ENCODE data around the gene RBKS. TPM values are rescaled to one million over a fixed set of nuclear protein-coding genes. Genes with fewer than 3 reads are reported as not detected.

RBKS gene
- total and polyA plus RNA-seq, 2 of the 13 experiments (the other 11 are each of a cell fraction or from before 2014, with no cell fraction given): 7.7 to 8.3 TPM

DNA sequence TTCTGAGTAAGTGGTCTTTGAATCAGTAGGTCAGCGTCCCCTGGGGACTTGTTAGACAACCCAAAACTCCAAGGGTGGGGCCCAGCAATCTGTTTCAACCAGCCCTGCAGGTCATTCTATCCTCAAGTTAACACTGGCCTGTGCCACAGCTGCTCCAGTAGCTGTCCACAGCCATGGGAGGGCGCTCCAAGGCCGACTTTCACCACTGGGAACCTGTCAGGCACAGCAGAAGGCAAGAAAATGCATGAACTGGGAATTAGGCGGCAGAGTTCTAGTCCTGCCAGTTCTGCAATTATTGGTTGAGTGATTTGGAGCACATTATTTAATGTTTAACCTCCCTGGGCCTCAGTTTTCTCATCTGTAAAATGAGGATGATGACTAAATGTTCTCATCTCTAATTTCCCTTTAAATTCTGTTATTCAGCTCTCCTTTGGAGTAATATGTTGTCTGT lies 136.0 kb downstream of the RBKS start (continued):
- TF ChIP-seq, protein P1, sequence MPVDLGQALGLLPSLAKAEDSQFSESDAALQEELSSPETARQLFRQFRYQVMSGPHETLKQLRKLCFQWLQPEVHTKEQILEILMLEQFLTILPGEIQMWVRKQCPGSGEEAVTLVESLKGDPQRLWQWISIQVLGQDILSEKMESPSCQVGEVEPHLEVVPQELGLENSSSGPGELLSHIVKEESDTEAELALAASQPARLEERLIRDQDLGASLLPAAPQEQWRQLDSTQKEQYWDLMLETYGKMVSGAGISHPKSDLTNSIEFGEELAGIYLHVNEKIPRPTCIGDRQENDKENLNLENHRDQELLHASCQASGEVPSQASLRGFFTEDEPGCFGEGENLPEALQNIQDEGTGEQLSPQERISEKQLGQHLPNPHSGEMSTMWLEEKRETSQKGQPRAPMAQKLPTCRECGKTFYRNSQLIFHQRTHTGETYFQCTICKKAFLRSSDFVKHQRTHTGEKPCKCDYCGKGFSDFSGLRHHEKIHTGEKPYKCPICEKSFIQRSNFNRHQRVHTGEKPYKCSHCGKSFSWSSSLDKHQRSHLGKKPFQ (CRISPR knock-in tag; IDR thresholded peaks at IDR 0.05; ENCODE audit: insufficient replicate concordance): no peak
- TF ChIP-seq RFX3 (CRISPR knock-in tag; IDR thresholded peaks at IDR 0.05) (no peak), ZFP36L2 (CRISPR knock-in tag; IDR thresholded peaks at IDR 0.05) (no peak), PAF1 (CRISPR knock-in tag; IDR thresholded peaks at IDR 0.05) (no peak), ZNF354B (CRISPR knock-in tag; IDR thresholded peaks at IDR 0.05) (no peak), MLLT10 (CRISPR knock-in tag; IDR thresholded peaks at IDR 0.05) (no peak), RARG (CRISPR knock-in tag; IDR thresholded peaks at IDR 0.05; ENCODE audit: low read depth) (no peak), ZNF512 (CRISPR knock-in tag; IDR thresholded peaks at IDR 0.05) (no peak), TOPORS (CRISPR knock-in tag; IDR thresholded peaks at IDR 0.05) (peak; percentile 71; the same call in 1 of the 2 replicates), NCOA1 (CRISPR knock-in tag; IDR thresholded peaks at IDR 0.05) (0 out of 2 replicates have a peak, but pooled peaks have one; percentile 63), FOXA3 (CRISPR knock-in tag; IDR thresholded peaks at IDR 0.05) (peak; percentile 65), MED1 (CRISPR knock-in tag; IDR thresholded peaks at IDR 0.05) (peak; percentile 53; the same call in 1 of the 2 replicates), CENPBD1 (CRISPR knock-in tag; IDR thresholded peaks at IDR 0.05; ENCODE audit: borderline replicate concordance, low read depth) (no peak), NCOR1 (IDR thresholded peaks at IDR 0.05; ENCODE audit: borderline replicate concordance, low read length) (no peak), ZBTB8A (CRISPR knock-in tag; IDR thresholded peaks at IDR 0.05; ENCODE audit: borderline replicate concordance, low read depth) (no peak), TBL1XR1 (IDR thresholded peaks at IDR 0.05; ENCODE audit: borderline replicate concordance, low read length, partially characterized antibody) (peak; percentile 74), ZNF10 (CRISPR knock-in tag; IDR thresholded peaks at IDR 0.05; ENCODE audit: borderline replicate concordance, low read depth) (no peak), ZNF816 (CRISPR knock-in tag; IDR thresholded peaks at IDR 0.05; ENCODE audit: borderline replicate concordance) (no peak), MAF1 (CRISPR knock-in tag; IDR thresholded peaks at IDR 0.05; ENCODE audit: borderline replicate concordance) (no peak), ATF1 (CRISPR knock-in tag; IDR thresholded peaks at IDR 0.05) (no peak), SYNCRIP (IDR thresholded peaks at IDR 0.05; ENCODE audit: insufficient read depth, low read depth, low read length) (no peak), FOSL1 (CRISPR knock-in tag; IDR thresholded peaks at IDR 0.05; ENCODE audit: borderline replicate concordance) (no peak), HOMEZ (CRISPR knock-in tag; IDR thresholded peaks at IDR 0.05; ENCODE audit: low read depth) (peak; percentile 44; the same call in 1 of the 2 replicates), PRMT3 (CRISPR knock-in tag; IDR thresholded peaks at IDR 0.05; ENCODE audit: borderline replicate concordance, low read depth) (no peak), NRL (CRISPR knock-in tag; IDR thresholded peaks at IDR 0.05; ENCODE audit: borderline replicate concordance) (no peak), ZNF441 (CRISPR knock-in tag; IDR thresholded peaks at IDR 0.05; ENCODE audit: borderline replicate concordance) (no peak)
- TF ChIP-seq, protein P2, sequence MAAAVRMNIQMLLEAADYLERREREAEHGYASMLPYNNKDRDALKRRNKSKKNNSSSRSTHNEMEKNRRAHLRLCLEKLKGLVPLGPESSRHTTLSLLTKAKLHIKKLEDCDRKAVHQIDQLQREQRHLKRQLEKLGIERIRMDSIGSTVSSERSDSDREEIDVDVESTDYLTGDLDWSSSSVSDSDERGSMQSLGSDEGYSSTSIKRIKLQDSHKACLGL (CRISPR knock-in tag; IDR thresholded peaks at IDR 0.05): no peak

Measured in HepG2 (cell line).